ENCODE data around the gene KAZALD1. TPM values are rescaled to one million over a fixed set of nuclear protein-coding genes. Genes with fewer than 3 reads are reported as not detected.

Gene KAZALD1
- total RNA-seq, 6 experiments from 2014 or later, result 14.5 to 21.1 (median 19.9) TPM

DNA sequence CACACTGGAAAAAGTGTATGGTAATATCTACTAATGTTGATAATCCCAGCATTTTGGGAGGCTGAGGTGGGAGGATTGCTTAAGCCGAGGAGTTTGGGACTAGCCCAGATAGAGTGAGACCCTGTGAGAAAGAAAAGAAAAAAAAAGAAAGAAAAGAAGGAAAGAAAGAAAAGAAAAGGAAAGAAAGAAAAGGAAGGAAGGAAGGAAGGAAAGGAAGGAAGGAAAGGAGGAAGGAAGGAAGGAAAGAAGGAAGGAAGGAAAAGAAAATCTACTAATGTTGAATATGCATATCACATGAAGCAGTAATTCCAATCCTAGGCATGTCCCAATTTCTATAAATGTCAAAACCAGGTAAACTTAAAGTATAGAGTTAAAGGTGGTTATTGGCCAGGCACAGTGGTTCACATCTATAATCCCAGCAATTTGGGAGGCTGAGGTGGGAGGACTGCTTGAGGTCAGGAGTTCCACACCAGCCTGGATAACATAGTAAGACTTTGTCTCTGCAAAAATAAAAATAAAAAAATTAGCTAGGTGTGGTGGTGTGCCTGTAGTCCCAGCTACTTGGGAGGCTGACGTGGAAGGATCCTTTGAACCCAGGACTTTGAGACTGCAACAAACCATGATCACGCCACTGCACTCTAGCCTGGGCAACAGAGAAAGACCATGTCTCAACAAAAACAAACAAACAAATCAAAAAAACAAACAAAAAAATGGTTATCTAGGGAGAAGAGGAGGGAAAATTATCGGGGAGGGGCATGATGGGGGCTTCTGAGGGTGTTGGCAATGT, 5.2 kb upstream of the KAZALD1 start:
- peaks cover 2% of the 10 kb centered on the region for H3K27me3 Mint-ChIP-seq (ENCODE audit: insufficient read depth)
- no peaks in the 10 kb centered on the region for H3K36me3 Mint-ChIP-seq (ENCODE audit: low read depth)
- DNase-seq, result no peak
- H3K27ac Mint-ChIP-seq, result no peak overlapping the region
- TF ChIP-seq, protein P1, sequence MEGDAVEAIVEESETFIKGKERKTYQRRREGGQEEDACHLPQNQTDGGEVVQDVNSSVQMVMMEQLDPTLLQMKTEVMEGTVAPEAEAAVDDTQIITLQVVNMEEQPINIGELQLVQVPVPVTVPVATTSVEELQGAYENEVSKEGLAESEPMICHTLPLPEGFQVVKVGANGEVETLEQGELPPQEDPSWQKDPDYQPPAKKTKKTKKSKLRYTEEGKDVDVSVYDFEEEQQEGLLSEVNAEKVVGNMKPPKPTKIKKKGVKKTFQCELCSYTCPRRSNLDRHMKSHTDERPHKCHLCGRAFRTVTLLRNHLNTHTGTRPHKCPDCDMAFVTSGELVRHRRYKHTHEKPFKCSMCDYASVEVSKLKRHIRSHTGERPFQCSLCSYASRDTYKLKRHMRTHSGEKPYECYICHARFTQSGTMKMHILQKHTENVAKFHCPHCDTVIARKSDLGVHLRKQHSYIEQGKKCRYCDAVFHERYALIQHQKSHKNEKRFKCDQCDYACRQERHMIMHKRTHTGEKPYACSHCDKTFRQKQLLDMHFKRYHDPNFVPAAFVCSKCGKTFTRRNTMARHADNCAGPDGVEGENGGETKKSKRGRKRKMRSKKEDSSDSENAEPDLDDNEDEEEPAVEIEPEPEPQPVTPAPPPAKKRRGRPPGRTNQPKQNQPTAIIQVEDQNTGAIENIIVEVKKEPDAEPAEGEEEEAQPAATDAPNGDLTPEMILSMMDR (IDR thresholded peaks at IDR 0.05), result no peak
- H3K4me3 Mint-ChIP-seq, result no peak overlapping the region
- peaks cover 42% of the 10 kb centered on the region for H3K4me1 Mint-ChIP-seq (ENCODE audit: low read depth)
- no peaks in the 10 kb centered on the region for H3K9me3 Mint-ChIP-seq

DNA sequence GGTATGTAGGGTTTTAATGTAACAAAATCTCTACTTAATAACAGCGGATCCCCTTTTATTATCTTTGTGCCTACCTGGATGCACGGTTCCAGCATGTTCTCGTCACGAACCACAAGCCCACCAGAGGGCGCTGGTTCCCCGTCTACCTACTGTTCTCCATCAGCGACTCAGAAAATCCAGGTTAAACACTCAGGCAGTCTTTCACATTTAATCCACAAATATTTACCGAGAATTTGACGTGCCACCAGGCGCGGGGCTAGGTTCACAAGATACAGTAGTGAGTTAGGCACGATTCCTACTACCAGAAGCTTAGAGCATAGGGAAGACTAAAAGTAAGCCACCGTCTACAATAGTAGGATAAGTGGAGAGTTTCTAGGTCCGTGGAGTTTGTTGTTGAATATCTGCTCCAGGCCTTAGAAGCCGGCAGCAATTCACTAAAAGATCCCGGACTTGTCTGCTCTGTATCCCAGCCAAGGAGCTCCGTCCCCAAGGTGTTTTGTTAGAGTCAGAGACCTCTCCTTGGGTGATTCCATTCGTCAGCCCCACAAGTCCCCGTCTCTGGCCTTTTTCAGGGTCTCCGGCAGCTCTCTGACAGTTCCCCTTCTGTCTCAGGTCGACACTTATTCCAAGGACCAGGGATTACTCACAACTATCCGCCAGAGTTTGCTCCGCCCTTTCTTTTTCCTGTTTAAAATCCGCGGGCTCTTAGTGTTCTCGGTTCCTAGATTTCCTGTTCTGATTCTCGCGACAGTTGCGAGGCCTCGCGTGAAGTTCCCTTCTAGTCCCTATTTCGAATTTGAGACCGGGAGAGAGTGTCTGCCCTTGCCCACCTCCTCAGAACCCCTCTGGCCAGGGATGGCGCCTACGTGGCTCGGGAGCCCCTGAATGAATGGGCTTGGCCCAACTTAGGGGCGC, 1.5 kb upstream of the KAZALD1 start:
- H3K4me1 Mint-ChIP-seq (ENCODE audit: low read depth), result peaks cover 44% of the 10 kb centered on the region

DNA sequence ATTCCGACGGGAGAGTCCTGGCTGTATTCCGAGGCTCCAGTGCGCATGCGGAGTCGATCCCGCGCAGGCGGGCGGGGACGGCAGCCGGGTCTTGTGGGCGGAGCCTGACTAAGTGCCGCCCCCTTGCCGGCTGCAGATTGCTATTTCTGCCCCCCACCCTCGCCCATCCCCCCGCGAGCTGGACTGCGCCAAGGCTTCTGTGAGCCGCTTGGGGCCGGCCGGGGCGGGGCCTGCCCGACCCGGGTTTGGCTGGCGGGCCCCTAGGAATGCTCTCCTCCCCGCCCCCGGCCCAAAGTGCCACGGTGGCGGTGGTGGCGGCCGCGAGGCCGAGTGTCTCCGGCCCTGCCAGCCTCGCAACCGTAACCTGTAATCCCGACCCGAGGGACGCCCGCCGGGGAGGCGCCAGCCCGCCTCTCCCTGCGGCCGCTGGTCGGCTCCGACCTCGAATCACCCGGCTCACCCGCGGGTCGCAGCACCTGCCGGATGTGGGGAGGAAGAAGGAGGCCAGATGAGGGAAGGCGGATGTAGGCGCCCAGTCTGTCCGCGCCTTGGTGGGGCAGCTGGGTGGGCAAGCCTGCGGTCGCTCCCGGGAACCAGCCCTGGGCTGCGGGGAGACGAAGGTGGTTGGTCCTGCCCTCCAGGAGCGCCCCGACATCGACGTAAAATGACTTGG, 702 bp upstream of the KAZALD1 start:
- DNase-seq, result peak; percentile 84
- Mint-ChIP-seq H3K36me3 (ENCODE audit: low read depth) (no peaks in the 10 kb centered on the region), H3K27me3 (ENCODE audit: insufficient read depth) (peaks cover 3% of the 10 kb centered on the region), H3K4me3 (peak overlapping the region; percentile 91), H3K4me1 (ENCODE audit: low read depth) (peaks cover 51% of the 10 kb centered on the region), H3K9me3 (no peaks in the 10 kb centered on the region), H3K27ac (peak overlapping the region; percentile 98)
- TF ChIP-seq, protein P1 (IDR thresholded peaks at IDR 0.05), result no peak; the same call in 1 of the 2 replicates

More for the DNA sequence above, 1.5 kb upstream of the KAZALD1 start:
- TF ChIP-seq, protein P1 (IDR thresholded peaks at IDR 0.05), result peak; percentile 97
- Mint-ChIP-seq H3K9me3 (no peaks in the 10 kb centered on the region), H3K27ac (peak overlapping the region; percentile 98), H3K4me3 (peak overlapping the region; percentile 91), H3K27me3 (ENCODE audit: insufficient read depth) (peaks cover 1% of the 10 kb centered on the region), H3K36me3 (ENCODE audit: low read depth) (no peaks in the 10 kb centered on the region)
- DNase-seq, result peak; percentile 94

DNA sequence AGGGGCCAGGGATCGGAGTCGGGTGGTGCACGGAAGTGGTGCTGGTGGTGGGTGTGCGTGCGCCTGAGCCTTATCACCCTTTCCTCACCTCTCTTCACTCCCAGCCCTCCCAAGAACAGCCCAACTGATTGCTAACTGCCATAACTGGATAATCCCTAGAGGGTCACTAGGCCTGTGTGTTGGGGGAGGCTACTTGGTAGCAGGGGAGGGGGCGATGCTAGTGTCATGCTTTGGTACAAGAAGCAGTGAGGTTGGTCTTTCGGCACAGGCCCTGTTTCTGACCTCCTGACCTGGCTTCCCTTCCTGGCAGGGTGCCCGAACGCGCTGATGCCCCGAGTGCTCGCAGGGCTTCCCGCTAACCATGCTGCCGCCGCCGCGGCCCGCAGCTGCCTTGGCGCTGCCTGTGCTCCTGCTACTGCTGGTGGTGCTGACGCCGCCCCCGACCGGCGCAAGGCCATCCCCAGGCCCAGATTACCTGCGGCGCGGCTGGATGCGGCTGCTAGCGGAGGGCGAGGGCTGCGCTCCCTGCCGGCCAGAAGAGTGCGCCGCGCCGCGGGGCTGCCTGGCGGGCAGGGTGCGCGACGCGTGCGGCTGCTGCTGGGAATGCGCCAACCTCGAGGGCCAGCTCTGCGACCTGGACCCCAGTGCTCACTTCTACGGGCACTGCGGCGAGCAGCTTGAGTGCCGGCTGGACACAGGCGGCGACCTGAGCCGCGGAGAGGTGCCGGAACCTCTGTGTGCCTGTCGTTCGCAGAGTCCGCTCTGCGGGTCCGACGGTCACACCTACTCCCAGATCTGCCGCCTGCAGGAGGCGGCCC, 652 bp downstream of the KAZALD1 start:
- no peak for DNase-seq
- Mint-ChIP-seq H3K27ac (peak overlapping the region; percentile 96), H3K4me3 (peak overlapping the region; percentile 91), H3K36me3 (ENCODE audit: low read depth) (no peaks in the 10 kb centered on the region), H3K9me3 (no peaks in the 10 kb centered on the region), H3K4me1 (ENCODE audit: low read depth) (peaks cover 54% of the 10 kb centered on the region), H3K27me3 (ENCODE audit: insufficient read depth) (peaks cover 3% of the 10 kb centered on the region)
- TF ChIP-seq, protein P1 (IDR thresholded peaks at IDR 0.05), result peak; percentile 74
